ENCODE data around the gene HRK. TPM values are rescaled to one million over a fixed set of nuclear protein-coding genes. Genes with fewer than 3 reads are reported as not detected.

The HRK gene
- total and polyA plus RNA-seq, 8 donors, result 0.04 to 0.16 (median 0.10) TPM; not detected in 4

- Histone ChIP-seq H3K9me3 (no peaks in the 10 kb centered on the region), H3K27ac (no peak overlapping the region), H3K36me3 (no peaks in the 10 kb centered on the region), H3K4me1 (no peaks in the 10 kb centered on the region), H3K27me3 (no peaks in the 10 kb centered on the region), H3K4me3 (no peak overlapping the region)
- DNase-seq (no peak), FAIRE-seq (no peak), ATAC-seq (no peak)
- intact Hi-C loops (cut with DNase I), result no loop called here
- TF ChIP-seq CTCF (IDR thresholded peaks at IDR 0.05), result no peak
- 52 to 62% methylated on average over 4 of the region's 4 CpGs for WGBS, 2 donors
Measured at GRCh38 chr12:116903818-116904217, 22.6 kb upstream of the HRK start.

GRCh38 chr12:116901612-116902011 lies 20.4 kb upstream of the HRK start:
- no peaks in the 10 kb centered on the region for H3K9me3 ChIP-seq
- no peaks in the 10 kb centered on the region for H3K4me1 ChIP-seq
- no peak overlapping the region for H3K4me3 ChIP-seq
- TF ChIP-seq CTCF (IDR thresholded peaks at IDR 0.05), result no peak
- no peaks in the 10 kb centered on the region for H3K27me3 ChIP-seq
- no peak overlapping the region for H3K27ac ChIP-seq
- no peaks in the 10 kb centered on the region for H3K36me3 ChIP-seq
- intact Hi-C loops (cut with DNase I), result no loop called here
- ATAC-seq (no peak), DNase-seq (no peak), FAIRE-seq (no peak)
- WGBS, 2 donors, result 60 to 69% methylated on average over 2 of the region's 2 CpGs

- 54 to 63% methylated on average over 3 of the region's 3 CpGs for WGBS, 2 donors
- Histone ChIP-seq H3K36me3 (no peaks in the 10 kb centered on the region), H3K9me3 (no peaks in the 10 kb centered on the region), H3K4me1 (no peaks in the 10 kb centered on the region), H3K27ac (no peak overlapping the region), H3K4me3 (no peak overlapping the region), H3K27me3 (no peaks in the 10 kb centered on the region)
- TF ChIP-seq CTCF (IDR thresholded peaks at IDR 0.05), result no peak
- DNase-seq (no peak), FAIRE-seq (no peak), ATAC-seq (no peak)
- intact Hi-C loops (cut with DNase I), result no loop called here
Measured at GRCh38 chr12:116898669-116899068, 17.4 kb upstream of the HRK start.

- no peak overlapping the region for H3K4me3 ChIP-seq
- H3K27me3 ChIP-seq, result no peaks in the 10 kb centered on the region
- 71 to 73% methylated on average over 4 of the region's 4 CpGs for WGBS, 2 donors
- intact Hi-C loops (cut with DNase I), result no loop called here
- DNase-seq, result no peak
- H3K27ac ChIP-seq, result no peak overlapping the region
- H3K9me3 ChIP-seq, result no peaks in the 10 kb centered on the region
- no peak for TF ChIP-seq CTCF (IDR thresholded peaks at IDR 0.05)
- no peaks in the 10 kb centered on the region for H3K4me1 ChIP-seq
- no peaks in the 10 kb centered on the region for H3K36me3 ChIP-seq
- no peak for ATAC-seq
- no peak for FAIRE-seq
Measured at GRCh38 chr12:116897476-116897875, 16.2 kb upstream of the HRK start.

- H3K4me3 ChIP-seq, result no peak overlapping the region
- 57 to 63% methylated on average over 7 of the region's 7 CpGs for WGBS, 2 donors
- H3K36me3 ChIP-seq, result no peaks in the 10 kb centered on the region
- no peak for TF ChIP-seq CTCF (IDR thresholded peaks at IDR 0.05)
- H3K27ac ChIP-seq, result no peak overlapping the region
- DNase-seq, result no peak
- H3K9me3 ChIP-seq, result no peaks in the 10 kb centered on the region
- no peak for FAIRE-seq
- H3K4me1 ChIP-seq, result no peaks in the 10 kb centered on the region
- no peak for ATAC-seq
- intact Hi-C loops (cut with DNase I), result no loop called here
- H3K27me3 ChIP-seq, result no peaks in the 10 kb centered on the region
Measured at GRCh38 chr12:116896411-116896924, 15.2 kb upstream of the HRK start.
